Neural cell (in vitro differentiated cells): ENCODE measurements around the gene CASZ1.

Source experiments
- EP300 ChIP-seq: fragments of 450-650 bp; conservative IDR thresholded peaks from 2 replicates; pipeline ENCODE4 v1.6.1; 2014; ENCODE audit warnings: antibody characterized with exemption, mild to moderate bottlenecking, moderate library complexity; ENCODE audit not compliant: poor library complexity, severe bottlenecking
- EZH2 ChIP-seq: fragments of 200-600, 300-800 bp; shearing (Covaris generic), sonication (generic); IDR thresholded peaks from 2 replicates; pipeline ENCODE4 v1.6.1; 2014; ENCODE audit warnings: antibody characterized with exemption, low read length, borderline replicate concordance, mild to moderate bottlenecking; ENCODE audit not compliant: insufficient read depth, poor library complexity, severe bottlenecking
- TF ChIP-seq, protein P1 (sequence below): fragments of 450-650 bp; IDR thresholded peaks from 2 replicates; pipeline ENCODE4 v1.5.1; 2014; ENCODE audit warnings: antibody characterized with exemption, mild to moderate bottlenecking, moderate library complexity; ENCODE audit not compliant: poor library complexity, severe bottlenecking
- TF ChIP-seq, protein P2 (sequence below): IDR thresholded peaks from 2 replicates; pipeline ENCODE4 v1.6.1; 2012; ENCODE audit warnings: borderline replicate concordance

- TF ChIP-seq, protein P1, sequence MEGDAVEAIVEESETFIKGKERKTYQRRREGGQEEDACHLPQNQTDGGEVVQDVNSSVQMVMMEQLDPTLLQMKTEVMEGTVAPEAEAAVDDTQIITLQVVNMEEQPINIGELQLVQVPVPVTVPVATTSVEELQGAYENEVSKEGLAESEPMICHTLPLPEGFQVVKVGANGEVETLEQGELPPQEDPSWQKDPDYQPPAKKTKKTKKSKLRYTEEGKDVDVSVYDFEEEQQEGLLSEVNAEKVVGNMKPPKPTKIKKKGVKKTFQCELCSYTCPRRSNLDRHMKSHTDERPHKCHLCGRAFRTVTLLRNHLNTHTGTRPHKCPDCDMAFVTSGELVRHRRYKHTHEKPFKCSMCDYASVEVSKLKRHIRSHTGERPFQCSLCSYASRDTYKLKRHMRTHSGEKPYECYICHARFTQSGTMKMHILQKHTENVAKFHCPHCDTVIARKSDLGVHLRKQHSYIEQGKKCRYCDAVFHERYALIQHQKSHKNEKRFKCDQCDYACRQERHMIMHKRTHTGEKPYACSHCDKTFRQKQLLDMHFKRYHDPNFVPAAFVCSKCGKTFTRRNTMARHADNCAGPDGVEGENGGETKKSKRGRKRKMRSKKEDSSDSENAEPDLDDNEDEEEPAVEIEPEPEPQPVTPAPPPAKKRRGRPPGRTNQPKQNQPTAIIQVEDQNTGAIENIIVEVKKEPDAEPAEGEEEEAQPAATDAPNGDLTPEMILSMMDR = no peak
- TF ChIP-seq EP300 (no peak), EZH2 (no peak)
- TF ChIP-seq, protein P2, sequence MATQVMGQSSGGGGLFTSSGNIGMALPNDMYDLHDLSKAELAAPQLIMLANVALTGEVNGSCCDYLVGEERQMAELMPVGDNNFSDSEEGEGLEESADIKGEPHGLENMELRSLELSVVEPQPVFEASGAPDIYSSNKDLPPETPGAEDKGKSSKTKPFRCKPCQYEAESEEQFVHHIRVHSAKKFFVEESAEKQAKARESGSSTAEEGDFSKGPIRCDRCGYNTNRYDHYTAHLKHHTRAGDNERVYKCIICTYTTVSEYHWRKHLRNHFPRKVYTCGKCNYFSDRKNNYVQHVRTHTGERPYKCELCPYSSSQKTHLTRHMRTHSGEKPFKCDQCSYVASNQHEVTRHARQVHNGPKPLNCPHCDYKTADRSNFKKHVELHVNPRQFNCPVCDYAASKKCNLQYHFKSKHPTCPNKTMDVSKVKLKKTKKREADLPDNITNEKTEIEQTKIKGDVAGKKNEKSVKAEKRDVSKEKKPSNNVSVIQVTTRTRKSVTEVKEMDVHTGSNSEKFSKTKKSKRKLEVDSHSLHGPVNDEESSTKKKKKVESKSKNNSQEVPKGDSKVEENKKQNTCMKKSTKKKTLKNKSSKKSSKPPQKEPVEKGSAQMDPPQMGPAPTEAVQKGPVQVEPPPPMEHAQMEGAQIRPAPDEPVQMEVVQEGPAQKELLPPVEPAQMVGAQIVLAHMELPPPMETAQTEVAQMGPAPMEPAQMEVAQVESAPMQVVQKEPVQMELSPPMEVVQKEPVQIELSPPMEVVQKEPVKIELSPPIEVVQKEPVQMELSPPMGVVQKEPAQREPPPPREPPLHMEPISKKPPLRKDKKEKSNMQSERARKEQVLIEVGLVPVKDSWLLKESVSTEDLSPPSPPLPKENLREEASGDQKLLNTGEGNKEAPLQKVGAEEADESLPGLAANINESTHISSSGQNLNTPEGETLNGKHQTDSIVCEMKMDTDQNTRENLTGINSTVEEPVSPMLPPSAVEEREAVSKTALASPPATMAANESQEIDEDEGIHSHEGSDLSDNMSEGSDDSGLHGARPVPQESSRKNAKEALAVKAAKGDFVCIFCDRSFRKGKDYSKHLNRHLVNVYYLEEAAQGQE = no peak
Measured at GRCh38 chr1:10820422-10820821, 24.0 kb upstream of the CASZ1 start.
